Caki2 (cell line): ENCODE measurements around the gene SLC26A6. TPM values are rescaled to one million over a fixed set of nuclear protein-coding genes. Genes with fewer than 3 reads are reported as not detected.

Source experiments
- DNase-seq: peaks from one replicate; pipeline ENCODE4 v3.0.0-alpha.2; 2015; ENCODE audit warnings: low read depth
- in situ Hi-C: cut with HindIII; loops from 2 replicates; pipeline ENCODE4 v1.10.0; 2016; ENCODE audit warnings: low sequenced_read_pairs, low pct_unique_long_range_greater_than_20kb, mixed read lengths
- total RNA-seq: library from RNA; depleted of rRNA; stranded (reverse); fragments of >200 nt; shearing (Covaris generic); gene quantifications from 2 replicates; pipeline ENCODE4 v1.2.3, GENCODE V29; 2014; ENCODE audit warnings: low replicate concordance; rRNA removed

The SLC26A6 gene
- total RNA-seq, 1 experiment from 2014 or later, result 12.8 TPM

GRCh38 chr3:48591886-48592518, 43.3 kb downstream of the SLC26A6 start:
- in situ Hi-C loops, result no loop called here

GRCh38 chr3:48591436-48591835, 43.8 kb downstream of the SLC26A6 start:
- DNase-seq, result no peak
- in situ Hi-C loops, result no loop called here

More at GRCh38 chr3:48591886-48592518, 43.3 kb downstream of the SLC26A6 start:
- DNase-seq, result no peak

GRCh38 chr3:48588230-48588629, 47.0 kb downstream of the SLC26A6 start:
- in situ Hi-C loops, result no loop called here
- no peak for DNase-seq

- in situ Hi-C loops, result no loop called here
- no peak for DNase-seq
Measured at GRCh38 chr3:48587686-48588085, 47.6 kb downstream of the SLC26A6 start.

GRCh38 chr3:48585411-48585810, 49.9 kb downstream of the SLC26A6 start:
- in situ Hi-C loops, result no loop called here
- DNase-seq, result no peak

- DNase-seq, result no peak
- in situ Hi-C loops, result no loop called here
Measured at GRCh38 chr3:48584836-48585235, 50.4 kb downstream of the SLC26A6 start.

- in situ Hi-C loops, result no loop called here
- no peak for DNase-seq
Measured at GRCh38 chr3:48581621-48582481, 53.4 kb downstream of the SLC26A6 start.

- no peak for DNase-seq
- in situ Hi-C loops, result no loop called here
Measured at GRCh38 chr3:48576647-48577046, 58.6 kb downstream of the SLC26A6 start.

Other genes starting within 250 kb of the SLC26A6 start
- 17.8 and 24.8 TPM in 2 replicates for gene PLXNB1, start 205.4 kb downstream of the SLC26A6 start, total RNA-seq
- gene CCDC51, start 195.3 kb downstream of the SLC26A6 start, total RNA-seq, result 49.6 and 59.3 TPM in 2 replicates
- gene TMA7, start 195.2 kb downstream of the SLC26A6 start, total RNA-seq, result 418 and 765 TPM in 2 replicates
- gene ATRIP, start 188.7 kb downstream of the SLC26A6 start, total RNA-seq, result 1.6 and 4.0 TPM in 2 replicates
- 118 and 132 TPM in 2 replicates for gene SHISA5, start 131.3 kb downstream of the SLC26A6 start, total RNA-seq
- 16.9 and 23.8 TPM in 2 replicates for gene PFKFB4, start 78.7 kb downstream of the SLC26A6 start, total RNA-seq
- gene UCN2, start 71.7 kb downstream of the SLC26A6 start, total RNA-seq, result 0.52 and 1.2 TPM in 2 replicates
- 72.6 and 84.9 TPM in 2 replicates for gene COL7A1, start 40.1 kb downstream of the SLC26A6 start, total RNA-seq
- 232 and 416 TPM in 2 replicates for gene UQCRC1, start 25.8 kb downstream of the SLC26A6 start, total RNA-seq
- gene TMEM89, start 13.7 kb downstream of the SLC26A6 start, total RNA-seq, result not detected in 2 replicates
- gene CELSR3, start 27.4 kb upstream of the SLC26A6 start, total RNA-seq, result 2.1 and 3.6 TPM in 2 replicates
- 4.0 and 25.1 TPM in 2 replicates for gene NCKIPSD, start 50.5 kb upstream of the SLC26A6 start, total RNA-seq
- 26.4 and 50.8 TPM in 2 replicates for gene IP6K2, start 81.8 kb upstream of the SLC26A6 start, total RNA-seq
- gene PRKAR2A, start 212.4 kb upstream of the SLC26A6 start, total RNA-seq, result 6.5 and 7.3 TPM in 2 replicates